ENCODE measurements around the gene IQGAP2.

- TF ChIP-seq CTCF (IDR thresholded peaks at IDR 0.05; ENCODE audit: control extremely low read depth in 1 of 3, insufficient read depth in 1 of 3, low read depth in 1 of 3, low read length in 3 of 3) (no peak), SIRT6 (IDR thresholded peaks at IDR 0.05; ENCODE audit: low read length) (no peak), USF2 (IDR thresholded peaks at IDR 0.05; ENCODE audit: low read length) (no peak), EZH2 (IDR thresholded peaks at IDR 0.05; ENCODE audit: low read depth, low read length, severe bottlenecking) (no peak), EGR1 (IDR thresholded peaks at IDR 0.05; ENCODE audit: borderline replicate concordance, low read depth, low read length) (no peak), GABPA (IDR thresholded peaks at IDR 0.05; ENCODE audit: borderline replicate concordance, insufficient read depth, low read length) (no peak), POLR2A (IDR thresholded peaks at IDR 0.05; ENCODE audit: control extremely low read depth in 1 of 2, low read depth in 2 of 2, low read length in 2 of 2) (no peak), EP300 (IDR thresholded peaks at IDR 0.05; ENCODE audit: borderline replicate concordance in 1 of 2, low read depth in 2 of 2, low read length in 2 of 2) (no peak), POLR2AphosphoS5 (IDR thresholded peaks at IDR 0.05; ENCODE audit: low read depth, low read length) (no peak), PHF8 (conservative IDR thresholded peaks at IDR 0.05; ENCODE audit: low read depth, low read length) (no peak), MAX (IDR thresholded peaks at IDR 0.05) (no peak), TBP (IDR thresholded peaks at IDR 0.05; ENCODE audit: low read depth, low read length) (no peak), CEBPB (IDR thresholded peaks at IDR 0.05; ENCODE audit: low read depth, low read length) (no peak), JUND (IDR thresholded peaks at IDR 0.05; ENCODE audit: low read length) (no peak)
These were observed 12.1 kb upstream of the IQGAP2 start for GRCh38 chr5:76391014-76391413.

All from H1 (cell line).